Left lobe of liver (tissue), 2 donors: ENCODE measurements around the gene CTAG1A. TPM values are rescaled to one million over a fixed set of nuclear protein-coding genes. Genes with fewer than 3 reads are reported as not detected.
A peak's percentile ranks its signal among the peaks of the same experiment; 100 is the strongest.
"Not testable (repeated sequence)": the region's sequence is repeated elsewhere in the genome, so short reads cannot be mapped to it uniquely, and the experiment has no call there.

Experiments
- ATAC-seq: fragments of 200-7000 bp; cut with Tn5 transposase; one replicate; pipeline ENCODE4 v1.9.1; 2020; ENCODE audit warnings: mild to moderate bottlenecking, moderate library complexity
- DNase-seq: peaks from one replicate; pipeline ENCODE4 v3.0.0-alpha.2; 2020; ENCODE audit warnings: low spot score
- total RNA-seq: library from RNA; stranded (reverse); gene quantifications from one replicate; pipeline ENCODE4 v1.2.1, GENCODE V29; 2021
- donor health status: DM: no; HTN: no; CAD: no; lungs with moderate emphysema.
- donor health status: DM: no; HTN: yes; CAD: no.

The CTAG1A gene
- total RNA-seq, 1 donor from 2014 or later: not detected

- DNase-seq: peak; percentile 6
Measured at GRCh38 chrX:154608823-154609222, 23.9 kb downstream of the CTAG1A start.

GRCh38 chrX:154611146-154611545, 26.2 kb downstream of the CTAG1A start:
- not testable (repeated sequence) for ATAC-seq
- peak; percentile 27 for DNase-seq

More at GRCh38 chrX:154608823-154609222, 23.9 kb downstream of the CTAG1A start:
- not testable (repeated sequence) for ATAC-seq

- peak; percentile 51 for ATAC-seq
Measured at GRCh38 chrX:154613586-154613985, 28.7 kb downstream of the CTAG1A start.

GRCh38 chrX:154619182-154619581, 34.2 kb downstream of the CTAG1A start, which contains the start of gene CTAG1B:
Gene CTAG1B (minus strand): TSS chrX:154619282. CDS start chrX:154619218, 64 bp downstream.
- not testable (repeated sequence) for ATAC-seq, DNase-seq

More at GRCh38 chrX:154613586-154613985, 28.7 kb downstream of the CTAG1A start:
- DNase-seq: not testable (repeated sequence)

GRCh38 chrX:154620767-154621414, 36.0 kb downstream of the CTAG1A start:
- ATAC-seq: peak; percentile 82
- not testable (repeated sequence) for DNase-seq

GRCh38 chrX:154628960-154629359, 44.0 kb downstream of the CTAG1A start:
- peak; percentile 91 for ATAC-seq
- not testable (repeated sequence) for DNase-seq

GRCh38 chrX:154630949-154631348, 46.0 kb downstream of the CTAG1A start:
- DNase-seq, ATAC-seq: not testable (repeated sequence)

- ATAC-seq, DNase-seq: not testable (repeated sequence)
Measured at GRCh38 chrX:154633661-154634060, 48.7 kb downstream of the CTAG1A start.

Other genes with a start within 250 kb of the CTAG1A start
- 76.6 TPM for gene FLNA, start 210.5 kb upstream of the CTAG1A start, total RNA-seq
- 19.5 TPM for gene EMD, start 205.8 kb upstream of the CTAG1A start, total RNA-seq
- gene RPL10, start 186.8 kb upstream of the CTAG1A start, total RNA-seq: 1,085 TPM
- 14.9 TPM for gene DNASE1L1, start 175.9 kb upstream of the CTAG1A start, total RNA-seq
- 21.0 TPM for gene TAFAZZIN, start 173.6 kb upstream of the CTAG1A start, total RNA-seq
- gene ATP6AP1, start 156.5 kb upstream of the CTAG1A start, total RNA-seq: 26.2 TPM
- gene GDI1, start 148.0 kb upstream of the CTAG1A start, total RNA-seq: 31.4 TPM
- 18.7 TPM for gene FAM50A, start 141.0 kb upstream of the CTAG1A start, total RNA-seq
- gene PLXNA3, start 126.9 kb upstream of the CTAG1A start, total RNA-seq: 4.5 TPM
- 12.0 TPM for gene LAGE3, start 105.9 kb upstream of the CTAG1A start, total RNA-seq
- 18.3 TPM for gene UBL4A, start 98.5 kb upstream of the CTAG1A start, total RNA-seq
- 3.7 TPM for gene SLC10A3, start 94.5 kb upstream of the CTAG1A start, total RNA-seq
- 35.3 TPM for gene FAM3A, start 68.9 kb upstream of the CTAG1A start, total RNA-seq
- gene G6PD, start 38.3 kb upstream of the CTAG1A start, total RNA-seq: 5.6 TPM
- 69.0 TPM for gene IKBKG, start 37.5 kb upstream of the CTAG1A start, total RNA-seq
- not detected for gene CTAG1B, start 34.1 kb downstream of the CTAG1A start, total RNA-seq
- not detected for gene CTAG2, start 68.4 kb downstream of the CTAG1A start, total RNA-seq
- gene GAB3, start 165.9 kb downstream of the CTAG1A start, total RNA-seq: 0.73 TPM
- gene DKC1, start 177.7 kb downstream of the CTAG1A start, total RNA-seq: 9.6 TPM
- gene MPP1, start 220.4 kb downstream of the CTAG1A start, total RNA-seq: 22.9 TPM
- gene SMIM9, start 249.5 kb downstream of the CTAG1A start, total RNA-seq: not detected